Large intestine (tissue), 3 donors: ENCODE data around the gene BIRC6. TPM values are rescaled to one million over a fixed set of nuclear protein-coding genes. Genes with fewer than 3 reads are reported as not detected.
A peak's percentile ranks its signal among the peaks of the same experiment; 100 is the strongest.
"Not testable (repeated sequence)": the region's sequence is repeated elsewhere in the genome, so short reads cannot be mapped to it uniquely, and the experiment has no call there.

ENCODE experiments used
- DNase-seq, 2 donors: peaks; one replicate each; pipeline versions ENCODE4 v3.0.0 to v3.0.0-alpha.2; 2013
- H3K27ac ChIP-seq: one replicate; pipeline ENCODE4 v1.5.1; 2013; ENCODE audit warnings: low read length
- H3K27me3 ChIP-seq: 2 replicates; pipeline ENCODE4 v1.6.1; 2013; ENCODE audit warnings: low read length; ENCODE audit not compliant: control insufficient read depth, insufficient read depth
- H3K36me3 ChIP-seq: 2 replicates; pipeline ENCODE4 v1.6.1; 2013; ENCODE audit warnings: low read length; ENCODE audit not compliant: control insufficient read depth, insufficient read depth
- H3K4me1 ChIP-seq: one replicate; pipeline ENCODE4 v1.6.1; 2013; ENCODE audit warnings: low read length; ENCODE audit not compliant: control insufficient read depth, insufficient read depth
- H3K4me3 ChIP-seq: one replicate; pipeline ENCODE4 v1.5.1; 2013; ENCODE audit warnings: low read length
- H3K9me3 ChIP-seq: one replicate; pipeline ENCODE4 v1.6.1; 2013; ENCODE audit warnings: mild to moderate bottlenecking, low read depth, low read length, moderate library complexity; ENCODE audit not compliant: control insufficient read depth
- WGBS: methylation state at CpG from one replicate; pipeline ENCODE4 v1.1.5; 2013; ENCODE audit warnings: low lambda C conversion rate; ENCODE audit not compliant: insufficient coverage; 5-methylcytosine and 5-hydroxymethylcytosine counted together
- polyA plus RNA-seq: library from polyadenylated mRNA; unstranded; fragments of 120-200 nt; gene quantifications from one replicate; pipeline ENCODE4 v1.2.1, GENCODE V29; 2013

BIRC6 gene
- polyA plus RNA-seq, 1 donor, result 50.7 TPM

GRCh38 chr2:32357318-32358110, 691 bp downstream of the BIRC6 start:
- Histone ChIP-seq H3K36me3 (no peaks in the 10 kb centered on the region), H3K27ac (peak overlapping the region; percentile 93), H3K9me3 (no peaks in the 10 kb centered on the region), H3K4me1 (peaks cover 16% of the 10 kb centered on the region), H3K27me3 (no peaks in the 10 kb centered on the region), H3K4me3 (peak overlapping the region; percentile 77)
- WGBS, result no CpG with 5 or more reads among the region's 65 CpGs
- peak in 1 of 2 donors; percentile 33 for DNase-seq

GRCh38 chr2:32358111-32358482, 1.3 kb downstream of the BIRC6 start:
- Histone ChIP-seq H3K36me3 (no peaks in the 10 kb centered on the region), H3K27ac (peak overlapping the region; percentile 93), H3K27me3 (no peaks in the 10 kb centered on the region), H3K4me1 (peaks cover 16% of the 10 kb centered on the region), H3K9me3 (no peaks in the 10 kb centered on the region), H3K4me3 (peak overlapping the region; percentile 77)
- peak in 1 of 2 donors; percentile 49 for DNase-seq
- WGBS, result no CpG with 5 or more reads among the region's 16 CpGs

- H3K9me3 ChIP-seq, result no peaks in the 10 kb centered on the region
Observed at GRCh38 chr2:32360416-32360815, 3.6 kb downstream of the BIRC6 start.

GRCh38 chr2:32362997-32363396, 6.2 kb downstream of the BIRC6 start:
- H3K36me3 ChIP-seq, H3K27ac ChIP-seq, H3K27me3 ChIP-seq, H3K9me3 ChIP-seq, DNase-seq, H3K4me3 ChIP-seq: not testable (repeated sequence)
- 100% methylated on average over 1 of the region's 2 CpGs for WGBS
- peaks cover 18% of the 10 kb centered on the region for H3K4me1 ChIP-seq

More at GRCh38 chr2:32360416-32360815, 3.6 kb downstream of the BIRC6 start:
- 83% methylated on average over 3 of the region's 4 CpGs for WGBS
- no peak overlapping the region for H3K4me3 ChIP-seq
- no peak for DNase-seq
- H3K27ac ChIP-seq, result no peak overlapping the region
- H3K36me3 ChIP-seq, result no peaks in the 10 kb centered on the region
- peaks cover 18% of the 10 kb centered on the region for H3K4me1 ChIP-seq
- H3K27me3 ChIP-seq, result no peaks in the 10 kb centered on the region

- H3K4me3 ChIP-seq, result no peak overlapping the region
- H3K9me3 ChIP-seq, result no peaks in the 10 kb centered on the region
- H3K27me3 ChIP-seq, result no peaks in the 10 kb centered on the region
- H3K36me3 ChIP-seq, result no peaks in the 10 kb centered on the region
- H3K27ac ChIP-seq, result no peak overlapping the region
- no peak for DNase-seq
- 100% methylated on average over 1 of the region's 2 CpGs for WGBS
- H3K4me1 ChIP-seq, result peaks cover 16% of the 10 kb centered on the region
Observed at GRCh38 chr2:32363597-32363996, 6.8 kb downstream of the BIRC6 start.

DNA sequence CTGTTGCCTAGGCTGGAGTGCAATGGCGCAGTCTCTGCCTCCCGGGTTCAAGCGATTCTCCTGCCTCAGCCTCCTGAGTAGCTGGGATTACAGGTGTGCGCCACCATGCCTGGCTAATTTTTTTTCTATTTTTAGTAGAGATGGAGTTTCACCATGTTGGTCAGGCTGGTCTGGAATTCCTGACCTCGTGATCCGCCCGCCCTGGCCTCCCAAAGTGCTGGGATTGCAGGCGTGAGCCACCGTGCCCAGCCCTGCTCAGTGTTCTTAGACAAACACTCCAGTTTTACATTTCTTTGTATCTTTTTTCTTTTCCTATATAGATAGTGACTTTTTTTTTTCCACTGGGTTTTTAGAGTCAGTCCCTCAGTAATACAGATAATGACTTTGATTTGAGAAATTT, 7.5 kb downstream of the BIRC6 start:
- DNase-seq, H3K36me3 ChIP-seq, H3K4me3 ChIP-seq, H3K27ac ChIP-seq, H3K27me3 ChIP-seq, H3K4me1 ChIP-seq, H3K9me3 ChIP-seq: not testable (repeated sequence)
- WGBS, result no CpG with 5 or more reads among the region's 9 CpGs

DNA sequence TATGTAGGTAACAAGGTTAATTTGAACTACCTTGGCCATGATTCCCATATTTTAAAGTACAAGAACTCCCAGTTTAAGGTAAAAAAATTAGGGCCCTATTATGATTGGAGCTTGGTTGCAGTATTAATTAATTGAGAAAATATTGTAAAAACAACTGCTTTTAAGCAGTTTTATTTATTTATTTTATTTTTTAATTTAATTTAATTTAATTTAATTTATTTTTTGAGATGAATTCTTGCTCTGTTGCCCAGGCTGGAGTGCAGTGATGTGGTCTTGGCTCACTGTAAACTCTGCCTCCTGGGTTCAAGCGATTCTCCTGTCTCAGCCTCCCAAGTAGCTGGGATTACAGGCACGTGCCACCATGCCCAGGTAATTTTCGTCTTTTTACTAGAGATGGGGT, 8.9 kb downstream of the BIRC6 start:
- not testable (repeated sequence) for H3K27me3 ChIP-seq, H3K4me3 ChIP-seq, H3K27ac ChIP-seq, H3K36me3 ChIP-seq, H3K9me3 ChIP-seq, DNase-seq, H3K4me1 ChIP-seq
- no CpG with 5 or more reads among the region's 3 CpGs for WGBS

DNA sequence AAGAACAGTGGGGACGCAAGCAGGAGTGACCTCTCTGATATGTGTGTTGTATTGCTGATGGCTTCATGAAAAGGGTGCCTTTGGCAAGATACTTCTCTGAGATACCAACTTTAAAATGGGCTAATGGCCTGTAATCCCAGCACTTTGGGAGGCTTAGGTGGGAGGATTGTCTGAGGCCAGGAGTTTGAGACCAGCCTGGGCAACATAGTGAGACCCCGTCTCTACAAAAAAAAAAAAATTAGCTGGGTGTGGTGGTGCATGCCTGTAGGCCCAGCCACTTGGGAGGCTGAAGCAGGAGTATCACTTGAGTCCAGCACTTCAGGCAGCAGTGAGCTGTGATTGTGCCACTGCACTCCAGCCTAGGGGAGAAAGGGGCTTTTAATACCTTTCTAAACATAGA, 9.8 kb downstream of the BIRC6 start:
- no peaks in the 10 kb centered on the region for H3K27me3 ChIP-seq
- WGBS, result 100% methylated on average over 1 of the region's 2 CpGs
- H3K4me3 ChIP-seq, result no peak overlapping the region
- no peak overlapping the region for H3K27ac ChIP-seq
- DNase-seq, result no peak
- peaks cover 2% of the 10 kb centered on the region for H3K4me1 ChIP-seq
- H3K36me3 ChIP-seq, result no peaks in the 10 kb centered on the region
- no peaks in the 10 kb centered on the region for H3K9me3 ChIP-seq

- H3K4me3 ChIP-seq, result no peak overlapping the region
- H3K36me3 ChIP-seq, result no peaks in the 10 kb centered on the region
- WGBS, result no CpG with 5 or more reads among the region's 9 CpGs
- no peaks in the 10 kb centered on the region for H3K27me3 ChIP-seq
- peaks cover 2% of the 10 kb centered on the region for H3K4me1 ChIP-seq
- H3K27ac ChIP-seq, result no peak overlapping the region
- H3K9me3 ChIP-seq, result no peaks in the 10 kb centered on the region
- DNase-seq, result no peak
Observed at GRCh38 chr2:32369222-32369621, 12.4 kb downstream of the BIRC6 start.

DNA sequence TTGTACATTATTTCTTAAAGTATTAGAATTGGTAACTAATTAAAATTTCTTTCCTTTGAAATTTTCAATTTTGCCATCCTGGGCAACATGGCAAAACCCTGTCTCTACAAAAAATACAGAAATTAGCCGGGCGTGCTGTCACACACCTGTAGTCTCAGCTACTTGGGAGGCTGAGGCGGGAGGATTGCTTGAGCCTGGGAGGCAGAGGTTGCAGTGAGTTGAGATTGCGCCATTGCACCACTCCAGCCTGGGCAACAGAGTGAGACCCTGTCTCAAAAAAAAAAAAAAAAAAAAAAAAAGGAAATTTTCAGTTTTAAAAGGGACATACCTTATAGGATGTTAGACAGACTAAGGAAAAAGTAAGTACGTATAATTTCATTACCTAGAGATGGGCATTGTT, 14.1 kb downstream of the BIRC6 start:
- not testable (repeated sequence) for H3K36me3 ChIP-seq, H3K4me1 ChIP-seq, H3K4me3 ChIP-seq, H3K27ac ChIP-seq, DNase-seq, H3K27me3 ChIP-seq, H3K9me3 ChIP-seq
- no CpG with 5 or more reads among the region's 5 CpGs for WGBS
